Hematopoietic multipotent progenitor cell (in vitro differentiated cells): ENCODE measurements around the gene DKK3. TPM values are rescaled to one million over a fixed set of nuclear protein-coding genes. Genes with fewer than 3 reads are reported as not detected.

ENCODE experiments used
- DNase-seq, 3 donors: peaks; one replicate each; pipeline ENCODE4 v3.0.0-alpha.2; 2011 to 2015; ENCODE audit warnings: low read depth in 2 of 3, low spot score in 2 of 3
- total RNA-seq: library from RNA; depleted of rRNA; stranded (reverse); fragments of >200 nt; gene quantifications from one replicate; pipeline ENCODE4 v1.2.3, GENCODE V29; 2012

DKK3 gene
- total RNA-seq, 1 donor: not detected

GRCh38 chr11:11971906-11972547 is 36.4 kb downstream of the DKK3 start:
- no peak for DNase-seq

GRCh38 chr11:11970556-11970955 is 37.9 kb downstream of the DKK3 start:
- DNase-seq: no peak

- no peak for DNase-seq
Observed at GRCh38 chr11:11969380-11970215, 38.8 kb downstream of the DKK3 start.

- DNase-seq: no peak
Observed at GRCh38 chr11:11968511-11969280, 39.7 kb downstream of the DKK3 start.

- no peak for DNase-seq
Observed at GRCh38 chr11:11967669-11968510, 40.5 kb downstream of the DKK3 start.

GRCh38 chr11:11966826-11967668 is 41.4 kb downstream of the DKK3 start:
- peak; percentile 14 to 70 (median 48) for DNase-seq

GRCh38 chr11:11966354-11966741 is 42.1 kb downstream of the DKK3 start:
- no peak for DNase-seq

GRCh38 chr11:11965656-11966353 is 42.6 kb downstream of the DKK3 start:
- no peak for DNase-seq

- DNase-seq: no peak
Observed at GRCh38 chr11:11965192-11965591, 43.2 kb downstream of the DKK3 start.

GRCh38 chr11:11964774-11965150 is 43.7 kb downstream of the DKK3 start:
- DNase-seq: no peak

- DNase-seq: no peak
Observed at GRCh38 chr11:11963842-11964773, 44.3 kb downstream of the DKK3 start.

GRCh38 chr11:11963067-11963466 is 45.4 kb downstream of the DKK3 start:
- DNase-seq: no peak

GRCh38 chr11:11961399-11962028 is 46.9 kb downstream of the DKK3 start:
- no peak for DNase-seq

GRCh38 chr11:11960687-11961086 is 47.7 kb downstream of the DKK3 start:
- DNase-seq: peak in 1 of 3 donors; percentile 25

GRCh38 chr11:11959601-11960000 is 48.8 kb downstream of the DKK3 start:
- no peak for DNase-seq

GRCh38 chr11:11958403-11959231 is 49.8 kb downstream of the DKK3 start:
- no peak for DNase-seq

- DNase-seq: no peak
Observed at GRCh38 chr11:11956006-11956405, 52.4 kb downstream of the DKK3 start.
